ENCODE data around the gene PRUNE2. TPM values are rescaled to one million over a fixed set of nuclear protein-coding genes. Genes with fewer than 3 reads are reported as not detected.

PRUNE2 gene
- total and polyA plus RNA-seq, 12 donors: 0.87 to 5.7 (median 1.6) TPM

DNA sequence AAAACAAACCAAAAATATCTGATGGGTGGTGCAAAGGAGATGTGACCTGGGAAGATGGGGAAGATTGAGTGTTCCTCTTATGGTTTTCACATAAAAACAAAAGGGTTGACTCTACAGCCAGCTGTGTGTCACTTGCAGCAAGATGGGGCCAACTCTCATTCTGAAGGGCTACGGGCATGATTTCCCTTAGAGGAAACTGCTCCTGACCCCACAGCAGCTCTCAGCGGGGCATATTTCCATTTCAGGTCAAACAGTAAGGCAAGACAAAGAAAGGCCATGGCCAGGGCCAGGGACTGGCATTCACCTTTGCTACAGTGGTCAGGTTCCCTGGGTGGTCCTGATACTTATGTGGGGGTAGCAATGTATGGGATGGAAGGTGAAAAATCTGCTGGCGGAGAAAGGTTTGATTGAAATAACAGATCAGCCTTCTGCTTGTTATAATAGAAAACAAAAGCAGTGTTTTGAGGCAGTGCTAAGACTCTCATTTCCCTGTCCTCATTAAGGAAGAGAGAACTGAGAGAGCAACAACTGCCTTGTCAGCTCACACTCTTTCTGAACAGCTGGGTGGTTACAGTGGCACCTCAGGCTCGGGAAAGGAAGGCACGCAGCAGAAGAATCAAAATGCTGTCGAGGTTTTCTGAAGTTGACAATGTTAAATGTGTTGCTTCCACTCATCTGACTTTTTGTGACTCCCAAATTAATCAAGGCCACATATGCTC, 262.4 kb downstream of the PRUNE2 start:
- ATAC-seq (peak in 6 of 8 donors; percentile 33 to 81 (median 58)), DNase-seq (no peak)
- no peaks in the 10 kb centered on the region for H3K27me3 ChIP-seq
- peak overlapping the region in 3 of 10 donors; percentile 5 to 71 (median 6) for H3K27ac ChIP-seq
- TF ChIP-seq, protein P1, sequence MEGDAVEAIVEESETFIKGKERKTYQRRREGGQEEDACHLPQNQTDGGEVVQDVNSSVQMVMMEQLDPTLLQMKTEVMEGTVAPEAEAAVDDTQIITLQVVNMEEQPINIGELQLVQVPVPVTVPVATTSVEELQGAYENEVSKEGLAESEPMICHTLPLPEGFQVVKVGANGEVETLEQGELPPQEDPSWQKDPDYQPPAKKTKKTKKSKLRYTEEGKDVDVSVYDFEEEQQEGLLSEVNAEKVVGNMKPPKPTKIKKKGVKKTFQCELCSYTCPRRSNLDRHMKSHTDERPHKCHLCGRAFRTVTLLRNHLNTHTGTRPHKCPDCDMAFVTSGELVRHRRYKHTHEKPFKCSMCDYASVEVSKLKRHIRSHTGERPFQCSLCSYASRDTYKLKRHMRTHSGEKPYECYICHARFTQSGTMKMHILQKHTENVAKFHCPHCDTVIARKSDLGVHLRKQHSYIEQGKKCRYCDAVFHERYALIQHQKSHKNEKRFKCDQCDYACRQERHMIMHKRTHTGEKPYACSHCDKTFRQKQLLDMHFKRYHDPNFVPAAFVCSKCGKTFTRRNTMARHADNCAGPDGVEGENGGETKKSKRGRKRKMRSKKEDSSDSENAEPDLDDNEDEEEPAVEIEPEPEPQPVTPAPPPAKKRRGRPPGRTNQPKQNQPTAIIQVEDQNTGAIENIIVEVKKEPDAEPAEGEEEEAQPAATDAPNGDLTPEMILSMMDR (IDR thresholded peaks at IDR 0.05): no peak
- H3K9me3 ChIP-seq: no peaks in the 10 kb centered on the region
- WGBS, 2 donors: 72 to 75% methylated on average over 6 of the region's 6 CpGs
- intact Hi-C loops (cut with DNase I): loop anchor here in 2 of 10 donors (10.0 kb wide), 2 partner anchors 69 to 79 kb away; no protein-coding TSS in a partner anchor
- peaks cover 0 to 28% (median 0%) of the 10 kb centered on the region in 9 donors for H3K4me1 ChIP-seq
- H3K4me3 ChIP-seq: no peak overlapping the region
- H3K36me3 ChIP-seq: no peaks in the 10 kb centered on the region

DNA sequence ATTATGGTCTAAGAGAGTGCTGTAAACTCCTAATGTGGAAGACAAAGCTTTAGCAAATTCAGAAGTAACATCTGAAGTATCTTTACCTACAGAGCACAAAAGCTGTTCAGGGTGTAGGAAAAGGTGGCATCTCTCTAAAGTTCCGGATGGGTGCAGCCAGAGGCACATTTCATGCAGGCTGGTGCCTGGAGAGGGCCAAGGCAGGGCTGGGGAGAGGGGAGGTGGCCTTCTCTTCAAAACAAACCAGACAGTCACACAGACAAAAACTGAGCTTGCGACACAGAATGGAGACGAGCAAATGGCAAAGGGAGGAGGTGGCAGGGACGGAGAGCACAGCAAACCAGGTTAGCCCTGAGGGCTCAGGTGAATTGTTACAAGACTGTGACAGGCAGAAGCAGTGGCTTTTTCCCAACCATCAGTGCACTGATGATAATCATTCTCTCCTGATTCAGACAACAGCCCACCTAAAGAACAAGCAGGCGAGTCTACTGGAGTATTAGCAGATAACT, 263.2 kb downstream of the PRUNE2 start:
- Histone ChIP-seq H3K4me1 (peaks cover 0 to 29% (median 0%) of the 10 kb centered on the region in 9 donors), H3K4me3 (no peak overlapping the region), H3K9me3 (no peaks in the 10 kb centered on the region), H3K27me3 (no peaks in the 10 kb centered on the region), H3K36me3 (no peaks in the 10 kb centered on the region), H3K27ac (peak overlapping the region in 2 of 10 donors; percentile 5 to 71)
- intact Hi-C loops (cut with DNase I): loop anchor here in 2 of 10 donors (10.0 kb wide), 2 partner anchors 68 to 78 kb away; no protein-coding TSS in a partner anchor
- DNase-seq: no peak
- ATAC-seq: no peak
- 92 to 94% methylated on average over 5 of the region's 5 CpGs for WGBS, 2 donors
- TF ChIP-seq, protein P1 (IDR thresholded peaks at IDR 0.05): no peak

DNA sequence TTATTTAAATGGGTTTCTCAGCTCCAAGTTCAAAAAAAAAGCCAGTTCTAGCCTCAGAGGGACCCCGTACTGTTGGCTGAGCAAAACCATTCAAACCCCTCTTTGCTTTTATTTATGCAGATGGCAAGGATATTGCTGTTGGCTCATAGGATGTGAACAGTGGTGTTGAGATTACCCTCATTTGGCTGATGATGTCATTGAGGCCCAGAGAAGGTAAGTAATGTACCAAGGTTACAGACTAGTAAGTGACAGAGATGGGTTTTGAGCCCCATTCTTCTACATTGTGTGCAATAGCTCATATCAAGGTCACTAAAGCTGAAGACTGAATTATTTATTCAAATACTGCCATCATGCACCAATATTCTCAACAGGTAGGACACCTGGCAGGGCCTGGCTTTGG, 263.8 kb downstream of the PRUNE2 start:
- Histone ChIP-seq H3K27me3 (no peaks in the 10 kb centered on the region), H3K9me3 (no peaks in the 10 kb centered on the region), H3K36me3 (no peaks in the 10 kb centered on the region), H3K4me1 (peaks cover 0 to 34% (median 0%) of the 10 kb centered on the region in 9 donors), H3K27ac (no peak overlapping the region), H3K4me3 (no peak overlapping the region)
- 95% methylated on average over 1 of the region's 1 CpG for WGBS, 2 donors
- DNase-seq (no peak), ATAC-seq (no peak)
- intact Hi-C loops (cut with DNase I): loop anchor here in 2 of 10 donors (10.0 kb wide), 2 partner anchors 67 to 77 kb away; no protein-coding TSS in a partner anchor
- TF ChIP-seq, protein P1 (IDR thresholded peaks at IDR 0.05): no peak

DNA sequence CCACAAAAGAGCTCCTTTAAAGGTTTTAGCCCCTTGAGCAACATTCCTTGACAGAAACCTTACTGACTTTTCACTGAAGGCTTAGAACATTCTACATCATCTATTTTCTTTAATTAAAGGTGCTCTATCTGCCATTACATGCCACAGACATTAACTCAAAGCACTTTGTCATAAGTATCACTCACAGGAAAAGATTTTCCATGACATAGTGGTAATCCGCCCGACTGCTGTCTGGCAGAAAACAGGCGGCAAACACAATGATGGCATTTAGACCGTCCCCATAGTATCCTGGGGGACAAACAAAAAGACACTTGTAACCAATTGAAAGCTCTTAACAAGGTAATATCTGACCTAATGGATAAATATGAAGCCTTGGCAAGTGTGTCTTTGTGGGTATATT, 267.9 kb downstream of the PRUNE2 start:
- intact Hi-C loops (cut with DNase I): no loop called here
- Histone ChIP-seq H3K36me3 (no peaks in the 10 kb centered on the region), H3K9me3 (no peaks in the 10 kb centered on the region), H3K4me1 (peaks cover 0 to 25% (median 0%) of the 10 kb centered on the region in 9 donors), H3K4me3 (no peak overlapping the region), H3K27ac (no peak overlapping the region), H3K27me3 (no peaks in the 10 kb centered on the region)
- WGBS, 2 donors: 53 to 62% methylated on average over 4 of the region's 4 CpGs
- TF ChIP-seq, protein P1 (IDR thresholded peaks at IDR 0.05): no peak
- ATAC-seq: peak in 1 of 8 donors; percentile 84
- DNase-seq: no peak

All from heart right ventricle (tissue), 16 donors.